Measurements from ENCODE around the gene RSPRY1.

GRCh38 chr16:57163842-57164241, 22.3 kb upstream of the RSPRY1 start:
- TF ChIP-seq, protein P1, sequence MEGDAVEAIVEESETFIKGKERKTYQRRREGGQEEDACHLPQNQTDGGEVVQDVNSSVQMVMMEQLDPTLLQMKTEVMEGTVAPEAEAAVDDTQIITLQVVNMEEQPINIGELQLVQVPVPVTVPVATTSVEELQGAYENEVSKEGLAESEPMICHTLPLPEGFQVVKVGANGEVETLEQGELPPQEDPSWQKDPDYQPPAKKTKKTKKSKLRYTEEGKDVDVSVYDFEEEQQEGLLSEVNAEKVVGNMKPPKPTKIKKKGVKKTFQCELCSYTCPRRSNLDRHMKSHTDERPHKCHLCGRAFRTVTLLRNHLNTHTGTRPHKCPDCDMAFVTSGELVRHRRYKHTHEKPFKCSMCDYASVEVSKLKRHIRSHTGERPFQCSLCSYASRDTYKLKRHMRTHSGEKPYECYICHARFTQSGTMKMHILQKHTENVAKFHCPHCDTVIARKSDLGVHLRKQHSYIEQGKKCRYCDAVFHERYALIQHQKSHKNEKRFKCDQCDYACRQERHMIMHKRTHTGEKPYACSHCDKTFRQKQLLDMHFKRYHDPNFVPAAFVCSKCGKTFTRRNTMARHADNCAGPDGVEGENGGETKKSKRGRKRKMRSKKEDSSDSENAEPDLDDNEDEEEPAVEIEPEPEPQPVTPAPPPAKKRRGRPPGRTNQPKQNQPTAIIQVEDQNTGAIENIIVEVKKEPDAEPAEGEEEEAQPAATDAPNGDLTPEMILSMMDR (IDR thresholded peaks at IDR 0.05): no peak
- TF ChIP-seq EP300 (IDR thresholded peaks at IDR 0.05) (no peak), POLR2A (IDR thresholded peaks at IDR 0.05; ENCODE audit: low read length) (no peak), CEBPB (IDR thresholded peaks at IDR 0.05) (no peak), EHMT2 (IDR thresholded peaks at IDR 0.05; ENCODE audit: low read depth) (no peak), SMC3 (IDR thresholded peaks at IDR 0.05) (no peak), ESRRA (IDR thresholded peaks at IDR 0.05; ENCODE audit: borderline replicate concordance, low read length) (no peak), CHD2 (IDR thresholded peaks at IDR 0.05; ENCODE audit: low read length, partially characterized antibody) (no peak), RAD21 (conservative IDR thresholded peaks at IDR 0.05 in 1 of 2, IDR thresholded peaks at IDR 0.05 in 1 of 2) (no peak), RARB (CRISPR knock-in tag; IDR thresholded peaks at IDR 0.05) (no peak)
